ENCODE results near the gene PHACTR3.

The PHACTR3 gene

DNA sequence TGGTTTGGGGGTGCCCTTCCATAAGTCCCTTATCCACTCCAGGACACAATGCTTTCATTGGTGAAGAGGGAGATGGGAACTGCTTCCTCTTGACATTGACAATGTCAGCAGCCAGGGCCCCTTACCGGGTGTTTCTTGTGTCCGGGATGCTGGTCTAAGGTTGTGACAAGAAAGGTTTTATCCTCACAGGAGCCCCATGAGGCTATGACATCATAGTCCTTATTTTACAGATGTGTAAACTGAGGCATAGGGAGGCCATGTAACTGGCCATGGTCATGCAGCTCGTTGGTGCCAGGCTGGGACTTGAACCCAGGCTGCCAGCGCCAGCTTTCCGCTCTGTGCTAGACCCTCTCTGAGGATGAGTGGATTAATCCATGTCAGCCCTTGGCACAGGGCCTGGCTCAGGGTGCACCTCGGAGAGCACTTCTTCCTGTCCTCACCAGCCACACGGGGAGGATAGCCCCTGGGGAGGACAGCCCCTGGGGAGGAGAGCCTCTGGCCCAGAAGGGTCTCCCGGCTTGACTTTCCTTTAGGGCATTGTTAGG lies 171.8 kb downstream of the PHACTR3 start:
- DNase-seq (ENCODE audit: low read depth, low spot score), result no peak

DNA sequence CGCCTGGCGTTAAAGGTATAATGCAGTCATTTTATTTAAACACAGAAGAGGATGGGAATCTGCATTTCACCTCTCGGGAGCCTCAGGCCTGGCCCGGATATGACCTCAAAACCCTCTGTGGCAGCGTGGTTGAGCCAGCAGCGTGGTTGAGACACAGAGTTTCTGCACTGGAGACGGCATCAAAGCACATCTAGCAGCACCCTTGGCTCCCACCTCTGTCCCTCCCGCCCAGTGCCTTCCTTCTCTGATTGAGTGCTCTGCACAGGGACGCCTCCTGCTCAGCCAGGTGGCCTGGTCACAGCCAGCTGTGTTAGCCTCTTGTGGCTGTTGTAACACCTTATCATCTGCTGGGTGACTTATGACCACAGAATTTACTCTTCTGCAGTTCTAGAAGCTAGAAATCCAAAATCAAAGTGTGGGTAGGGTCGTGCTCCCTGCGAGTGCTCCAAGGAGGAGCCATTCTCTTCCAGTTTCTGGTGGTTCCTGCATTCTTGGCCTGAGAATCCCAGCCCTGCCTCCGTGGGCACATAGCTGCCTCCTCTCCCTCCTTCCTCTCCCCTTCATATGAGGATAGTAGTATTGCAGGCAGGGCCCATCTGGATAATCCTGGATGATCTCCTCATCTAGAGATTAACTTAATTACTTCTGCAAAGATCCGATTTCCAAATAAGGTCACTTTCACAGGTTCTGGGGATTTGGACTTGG lies 172.4 kb downstream of the PHACTR3 start:
- no peak for DNase-seq (ENCODE audit: low read depth, low spot score)

DNA sequence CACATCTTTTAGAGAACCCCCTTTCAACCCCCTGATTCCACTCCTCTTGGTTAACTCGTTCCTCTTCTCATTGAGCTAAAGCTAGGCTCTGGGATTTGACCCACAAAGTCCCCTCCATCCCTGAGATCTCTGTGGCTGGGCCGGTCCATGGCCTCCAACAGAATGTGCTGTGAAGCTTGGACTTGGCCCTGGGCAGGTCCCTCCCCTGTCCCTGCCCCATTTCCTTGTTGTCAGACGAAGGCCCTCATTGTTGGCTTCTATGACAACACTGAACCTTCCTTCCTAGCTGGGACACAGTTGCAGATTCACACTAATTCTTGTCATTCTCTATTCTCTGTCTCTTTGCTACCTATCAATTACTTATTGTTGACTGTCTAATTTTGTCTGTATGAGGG lies 173.0 kb downstream of the PHACTR3 start:
- no peak for DNase-seq (ENCODE audit: low read depth, low spot score)

DNA sequence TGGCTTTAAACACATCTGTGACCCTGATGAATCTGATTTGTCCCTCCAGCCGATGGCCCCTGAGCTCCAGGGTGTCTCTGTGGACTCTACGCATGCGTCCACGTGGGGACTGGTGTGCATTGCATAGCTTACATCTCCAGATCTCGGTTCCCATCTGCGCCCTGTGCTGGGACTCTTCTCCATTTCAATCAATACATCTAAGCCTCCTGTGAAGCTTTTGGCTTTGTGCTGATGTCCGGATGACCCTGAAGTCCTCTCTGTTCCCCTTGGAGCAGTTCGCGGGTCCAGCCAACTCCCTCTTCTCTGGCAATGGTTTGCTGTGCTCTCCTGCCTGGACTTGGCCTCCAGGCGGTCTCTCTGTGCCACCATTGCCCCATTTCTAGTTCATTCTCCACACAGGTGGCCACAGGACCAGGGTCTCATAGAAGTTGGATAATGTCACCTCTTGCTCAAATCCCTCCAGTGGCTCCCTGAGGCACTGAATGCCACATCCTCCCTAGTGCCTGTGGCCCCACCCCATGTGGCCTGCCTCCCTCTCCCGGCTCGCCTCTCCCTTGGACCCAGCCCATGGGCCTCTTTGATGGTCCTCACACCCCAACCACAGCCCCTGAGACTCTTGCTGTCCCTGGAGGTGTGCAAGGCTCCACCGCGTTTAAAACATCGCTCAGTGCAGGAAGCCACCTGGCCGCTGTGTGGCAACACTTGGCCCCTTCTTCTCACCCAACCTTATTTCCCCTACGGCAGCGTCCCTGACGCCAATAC lies 173.7 kb downstream of the PHACTR3 start:
- no peak for DNase-seq (ENCODE audit: low read depth, low spot score)

DNA sequence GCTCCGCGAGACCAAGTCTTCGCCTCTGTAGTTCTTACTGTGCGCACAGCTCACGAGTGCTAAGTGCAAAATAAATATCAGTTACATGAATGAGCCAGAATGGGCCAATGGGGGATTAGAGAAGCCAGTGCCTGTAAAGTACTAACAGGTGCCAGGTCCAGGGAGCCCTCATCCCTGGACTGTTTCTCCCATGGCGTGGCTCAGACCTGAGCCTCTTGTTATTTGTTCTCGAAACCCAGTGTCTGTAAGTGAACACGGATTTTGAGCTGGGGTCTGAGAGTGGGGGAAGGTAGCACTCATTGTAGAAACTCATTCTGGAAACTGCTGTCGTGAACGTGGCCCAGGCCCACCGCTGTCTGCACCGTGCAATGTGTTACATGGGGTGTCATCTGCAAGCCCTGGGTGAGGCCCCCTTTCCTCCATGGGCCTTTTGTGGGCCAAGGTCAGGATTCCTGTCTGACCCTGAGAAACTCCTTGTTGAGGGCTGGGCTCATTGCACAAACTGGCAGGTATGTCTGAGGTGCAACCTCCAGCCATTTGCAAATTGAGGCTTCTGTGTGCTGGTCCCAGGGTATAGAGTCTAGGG lies 174.4 kb downstream of the PHACTR3 start:
- DNase-seq (ENCODE audit: low read depth, low spot score), result no peak

DNA sequence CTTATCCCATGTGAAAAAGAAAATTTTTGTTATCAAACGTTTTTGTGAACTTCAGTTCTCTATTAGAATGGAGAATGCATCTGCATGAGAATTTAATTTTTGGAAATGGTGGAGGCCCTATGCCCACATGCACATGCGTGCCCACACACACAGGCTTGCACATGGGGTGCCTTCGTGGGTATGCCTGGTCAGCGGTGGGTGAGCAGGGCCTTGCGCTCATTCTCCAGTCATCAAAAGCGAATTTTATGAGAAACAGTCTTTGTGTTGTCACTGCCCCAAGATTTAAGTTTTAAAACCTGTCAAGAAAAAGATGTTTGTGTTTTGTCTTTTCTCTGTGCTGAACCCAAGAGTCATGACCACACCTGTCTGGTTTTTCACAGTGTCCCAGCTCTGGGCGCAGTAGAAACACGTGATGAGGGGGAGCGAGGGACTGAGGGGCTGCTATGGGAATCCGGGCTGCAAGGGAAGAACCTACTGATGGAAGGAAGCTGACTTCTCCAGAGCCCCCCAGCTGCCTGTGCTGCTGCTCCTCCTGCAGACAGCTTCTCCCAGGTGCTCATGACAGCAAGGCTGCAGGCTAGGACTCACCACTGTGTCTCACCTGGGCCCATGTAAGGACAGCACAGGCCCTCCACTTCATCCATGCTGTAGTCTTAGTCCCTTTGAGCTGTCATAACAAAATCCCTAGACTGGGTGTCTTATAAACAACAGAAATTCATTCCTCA lies 175.5 kb downstream of the PHACTR3 start:
- DNase-seq (ENCODE audit: low read depth, low spot score), result no peak

DNA sequence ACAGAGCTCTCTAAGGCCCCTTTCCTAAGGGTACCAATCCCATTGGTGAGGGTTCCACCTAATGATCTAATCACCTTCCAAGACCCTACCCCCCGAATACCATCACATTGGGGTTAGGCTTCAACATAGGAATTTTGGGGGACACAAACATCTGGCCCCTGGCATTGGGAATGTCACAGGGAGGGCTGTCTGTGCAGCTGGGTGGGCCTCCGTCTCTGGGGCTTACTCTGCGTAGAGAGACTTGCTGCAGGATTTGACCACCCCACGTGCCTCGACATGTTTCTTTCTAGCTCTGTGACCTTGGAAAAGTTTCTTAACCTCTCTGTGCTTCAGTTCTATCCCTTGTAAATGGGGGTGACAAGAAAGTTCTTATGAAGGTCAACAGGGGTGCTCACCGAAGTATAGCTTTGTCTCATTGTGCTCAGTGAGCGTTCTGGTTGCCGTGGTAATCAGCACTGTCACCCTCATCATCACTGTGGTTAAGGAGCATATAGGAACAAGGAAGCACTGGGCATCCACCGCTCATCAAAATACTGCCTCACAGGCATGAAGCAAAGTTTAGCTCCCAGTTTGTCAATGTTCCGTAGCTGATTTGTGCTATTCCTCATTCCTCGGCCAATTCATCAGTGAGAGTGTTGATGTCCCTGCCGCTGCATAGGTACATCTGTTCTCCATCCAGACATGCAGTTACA lies 176.3 kb downstream of the PHACTR3 start:
- DNase-seq (ENCODE audit: low read depth, low spot score), result no peak

DNA sequence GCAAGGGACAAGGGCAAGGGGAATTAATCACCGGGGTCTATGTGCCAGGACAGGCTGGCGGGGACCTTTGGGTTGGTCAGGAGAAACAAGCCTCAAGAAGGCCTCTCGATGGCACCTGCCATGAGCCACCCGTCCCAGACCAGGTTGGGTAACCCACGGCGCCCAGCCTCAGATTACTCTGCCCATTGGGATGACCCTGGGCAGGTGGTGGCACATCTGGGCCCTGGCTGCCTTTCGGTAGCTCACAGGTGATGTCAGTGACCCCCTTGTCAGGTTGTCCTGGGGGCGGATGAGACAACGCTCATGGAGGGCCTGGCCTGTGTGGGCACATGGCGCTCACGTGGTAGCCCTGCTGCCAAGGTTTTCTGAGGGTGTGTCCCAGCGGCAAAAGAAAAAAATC lies 176.9 kb downstream of the PHACTR3 start:
- no peak for DNase-seq (ENCODE audit: low read depth, low spot score)

DNA sequence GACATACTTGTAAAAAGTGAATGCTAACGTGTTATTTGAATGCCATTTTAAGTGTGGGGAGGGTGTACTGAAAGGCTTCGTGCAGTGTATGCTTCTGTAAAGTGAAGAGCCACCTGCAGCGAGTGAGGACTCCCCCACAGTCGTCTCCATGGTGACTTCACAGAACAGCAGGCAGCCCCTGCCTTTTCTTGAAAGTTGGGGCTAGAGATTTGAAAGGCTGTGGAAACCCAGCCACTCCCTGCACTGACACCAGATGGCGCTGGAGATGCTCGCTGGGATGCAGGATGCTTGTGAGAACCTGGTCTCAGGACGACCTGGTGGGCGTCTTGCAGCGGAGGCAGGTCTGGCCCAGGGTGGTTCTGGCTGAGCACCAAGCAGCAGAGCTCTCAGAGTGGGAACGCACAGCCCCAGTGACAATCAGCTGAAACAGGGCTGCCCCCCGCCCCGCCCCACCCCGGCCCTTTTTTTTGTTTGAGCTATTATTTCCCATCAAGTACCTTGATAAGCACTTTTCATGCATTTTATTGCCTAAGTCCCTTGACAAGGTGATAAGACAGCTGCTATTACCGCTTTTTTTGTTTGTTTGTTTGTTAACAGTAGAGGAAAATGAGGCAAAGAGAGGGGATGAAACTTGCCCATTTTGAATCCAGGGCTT lies 178.8 kb downstream of the PHACTR3 start:
- DNase-seq (ENCODE audit: low read depth, low spot score), result peak; percentile 54

DNA sequence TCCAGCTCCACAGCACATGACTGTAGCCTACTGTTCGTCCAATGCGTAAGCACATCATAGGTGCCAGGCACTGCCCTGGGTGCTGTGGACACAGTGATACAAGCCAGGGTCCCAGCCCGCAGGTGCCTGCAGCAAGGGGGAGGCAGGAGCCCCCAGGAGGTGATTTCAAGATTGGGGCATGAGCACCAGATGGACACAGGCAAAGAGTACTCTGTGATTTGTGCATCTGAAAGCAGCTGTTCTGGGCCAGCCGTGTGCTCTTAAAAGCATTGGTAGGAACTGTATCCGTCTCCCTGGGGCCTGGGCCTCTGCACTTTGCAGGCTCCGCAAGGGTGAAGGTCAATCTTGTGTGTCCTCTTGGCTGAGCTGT lies 179.3 kb downstream of the PHACTR3 start:
- DNase-seq (ENCODE audit: low read depth, low spot score), result no peak

DNA sequence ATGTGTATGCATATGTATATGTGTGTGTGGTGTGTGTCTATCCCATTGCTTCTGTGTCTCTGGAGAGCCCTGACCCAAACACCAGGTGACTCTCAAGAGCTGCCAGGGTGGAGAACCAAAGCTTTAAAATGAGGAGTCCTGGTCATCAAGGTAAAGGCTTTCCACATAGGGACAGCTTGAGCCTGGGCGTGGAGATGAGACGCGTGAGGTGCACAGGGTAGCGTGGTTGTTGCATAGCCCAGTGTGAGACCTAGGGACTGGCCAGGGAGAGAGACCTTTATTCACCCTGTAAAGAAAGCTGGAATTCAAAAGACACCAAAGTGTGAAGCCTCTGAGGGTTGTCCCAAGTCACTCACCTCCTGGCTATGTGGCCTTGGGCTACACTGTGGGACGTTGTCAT lies 180.0 kb downstream of the PHACTR3 start:
- DNase-seq (ENCODE audit: low read depth, low spot score), result no peak

DNA sequence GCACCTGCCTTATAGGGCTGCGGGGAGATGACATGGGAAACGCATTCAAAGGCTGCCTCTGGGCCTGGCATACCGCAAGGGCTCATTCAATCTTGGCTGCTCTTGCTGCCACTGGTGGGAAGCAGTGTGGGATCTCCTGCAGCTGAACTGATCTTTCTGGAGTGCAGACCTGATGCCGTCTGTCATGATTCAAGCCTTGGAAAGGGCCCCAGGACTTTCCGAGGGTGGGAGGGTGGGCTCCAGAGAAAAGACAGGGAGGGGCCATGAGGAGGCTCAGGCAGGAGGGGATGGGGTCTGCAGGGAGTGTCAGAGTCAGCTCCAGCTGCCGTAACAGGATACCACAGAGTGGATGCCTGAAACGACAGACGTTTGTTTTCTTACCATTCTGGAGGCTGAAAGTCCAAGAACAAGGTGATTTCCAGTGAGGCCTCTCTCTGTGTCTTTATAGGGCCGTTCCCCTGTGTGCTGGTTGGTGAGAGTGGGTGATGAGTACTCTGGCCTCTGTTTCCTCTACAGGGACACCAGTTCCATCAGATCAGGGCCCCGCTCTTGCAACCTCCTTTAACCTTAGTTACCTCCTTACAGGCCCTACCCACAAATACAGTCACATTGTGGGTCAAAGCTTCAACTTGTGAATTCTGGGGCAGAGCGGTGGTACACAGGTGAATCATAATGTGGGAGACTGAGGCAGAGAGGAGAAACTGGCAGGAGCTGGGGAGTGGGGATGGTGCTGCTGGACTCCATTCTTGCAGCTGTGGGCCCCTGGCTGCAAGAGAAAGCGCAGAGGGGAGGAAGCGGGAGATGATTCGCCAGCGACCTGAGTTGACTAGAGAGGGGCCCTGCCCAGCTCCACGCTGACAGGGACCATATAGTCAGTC lies 180.7 kb downstream of the PHACTR3 start:
- DNase-seq (ENCODE audit: low read depth, low spot score), result no peak

DNA sequence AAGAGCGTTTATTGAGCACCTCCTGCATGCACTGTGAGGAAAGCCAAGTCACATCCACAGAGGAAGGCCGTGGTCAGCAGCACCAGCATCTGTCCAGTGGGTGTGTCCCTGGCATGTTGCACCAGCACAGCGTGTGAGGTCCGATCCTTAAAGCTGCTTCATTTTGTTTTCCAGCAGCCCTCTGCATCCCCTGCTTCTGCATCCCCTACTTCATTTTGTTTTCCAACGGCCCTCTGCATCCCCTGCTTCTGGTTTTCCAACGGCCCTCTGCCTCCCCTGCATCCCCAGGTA lies 181.3 kb downstream of the PHACTR3 start:
- no peak for DNase-seq (ENCODE audit: low read depth, low spot score)

DNA sequence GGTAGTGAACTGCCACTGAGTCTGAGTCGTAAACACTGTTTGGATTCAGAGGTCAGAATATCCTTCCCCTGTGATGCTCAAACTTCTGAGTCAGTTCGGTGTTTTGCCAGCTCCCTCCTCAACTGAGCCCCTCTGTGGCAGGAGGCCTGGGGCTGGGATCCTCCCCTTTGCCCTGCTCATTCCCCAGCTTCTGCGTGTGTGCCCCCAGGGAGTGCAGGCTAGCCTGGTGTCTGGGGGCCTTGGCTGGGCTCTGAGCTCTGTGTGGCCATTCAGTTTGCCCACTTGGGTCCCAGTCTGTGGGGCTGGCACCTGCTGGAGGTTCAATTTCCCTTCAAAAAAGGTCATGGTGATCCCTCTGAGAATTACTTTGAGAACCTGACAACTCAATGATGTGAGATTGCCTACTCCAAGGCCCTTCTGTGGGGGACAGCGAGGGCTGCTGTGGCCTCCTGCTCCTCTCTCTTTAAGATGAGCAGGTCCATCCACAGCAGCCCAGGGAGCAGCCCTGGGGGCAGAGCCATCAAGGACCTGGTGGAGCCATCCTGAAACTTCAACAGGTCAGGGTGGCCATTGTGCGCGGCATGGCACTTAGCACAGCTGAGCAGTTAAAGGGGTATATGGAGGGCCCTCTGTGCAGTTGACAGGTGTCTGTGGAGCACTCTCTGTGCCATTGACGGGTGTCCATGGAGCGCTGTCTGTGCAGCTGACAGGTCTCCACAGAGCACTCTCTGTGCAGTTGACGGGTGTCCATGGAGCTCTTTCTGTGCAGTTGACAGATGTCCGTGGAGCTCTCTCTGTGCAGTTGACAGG lies 181.9 kb downstream of the PHACTR3 start:
- no peak for DNase-seq (ENCODE audit: low read depth, low spot score)

DNA sequence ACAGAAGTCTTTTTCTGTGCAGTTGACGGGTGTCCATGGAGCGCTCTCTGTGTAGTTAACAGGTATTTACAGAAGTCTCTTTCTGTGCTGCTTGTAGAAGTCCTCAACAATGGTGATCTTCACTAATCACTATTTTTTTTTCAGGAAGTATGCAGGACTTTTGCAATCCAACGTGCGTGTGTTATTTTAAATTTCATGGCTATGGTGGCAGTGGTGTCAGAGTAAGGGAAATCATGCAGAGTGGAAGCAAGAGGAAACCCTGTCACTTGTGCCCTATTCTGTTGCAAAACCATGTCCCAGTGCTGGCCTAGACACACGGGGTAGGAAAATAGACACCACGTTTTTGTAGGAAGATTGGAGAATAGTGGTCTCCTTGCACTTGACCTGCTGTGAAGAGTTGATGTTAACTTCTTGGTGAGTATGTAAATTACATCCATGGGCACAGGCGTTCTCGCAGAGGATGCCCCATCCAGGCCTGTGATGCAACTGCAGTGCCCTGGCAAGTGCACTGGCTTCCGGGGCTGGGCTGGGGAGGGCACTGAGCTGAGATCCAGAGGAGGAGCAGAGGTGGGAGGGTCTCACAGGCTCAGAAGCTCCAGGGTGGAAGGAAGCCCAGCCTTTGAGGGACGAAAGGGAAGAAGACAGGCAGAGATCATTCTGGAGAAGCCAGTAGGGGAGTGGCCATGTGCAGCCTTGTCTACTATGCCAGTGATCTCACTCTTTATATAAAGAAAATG lies 182.6 kb downstream of the PHACTR3 start:
- DNase-seq (ENCODE audit: low read depth, low spot score), result no peak

DNA sequence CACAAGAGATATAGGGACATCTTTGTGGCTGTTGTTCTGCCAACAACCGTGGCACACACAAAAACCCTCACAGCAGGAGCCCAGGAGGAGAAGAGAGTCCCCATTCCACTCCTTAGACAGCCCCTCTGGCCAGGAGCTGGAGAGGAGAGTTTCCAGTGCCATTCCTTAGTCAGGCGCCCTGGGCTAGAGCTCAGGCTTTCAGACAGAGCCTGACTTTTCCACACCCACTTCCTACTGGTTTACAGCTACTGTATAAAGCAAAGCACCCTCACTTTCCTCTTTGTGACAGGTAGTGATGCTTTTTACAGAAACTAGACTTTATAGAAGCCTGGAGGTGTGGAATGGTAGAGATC lies 183.2 kb downstream of the PHACTR3 start:
- DNase-seq (ENCODE audit: low read depth, low spot score), result no peak

DNA sequence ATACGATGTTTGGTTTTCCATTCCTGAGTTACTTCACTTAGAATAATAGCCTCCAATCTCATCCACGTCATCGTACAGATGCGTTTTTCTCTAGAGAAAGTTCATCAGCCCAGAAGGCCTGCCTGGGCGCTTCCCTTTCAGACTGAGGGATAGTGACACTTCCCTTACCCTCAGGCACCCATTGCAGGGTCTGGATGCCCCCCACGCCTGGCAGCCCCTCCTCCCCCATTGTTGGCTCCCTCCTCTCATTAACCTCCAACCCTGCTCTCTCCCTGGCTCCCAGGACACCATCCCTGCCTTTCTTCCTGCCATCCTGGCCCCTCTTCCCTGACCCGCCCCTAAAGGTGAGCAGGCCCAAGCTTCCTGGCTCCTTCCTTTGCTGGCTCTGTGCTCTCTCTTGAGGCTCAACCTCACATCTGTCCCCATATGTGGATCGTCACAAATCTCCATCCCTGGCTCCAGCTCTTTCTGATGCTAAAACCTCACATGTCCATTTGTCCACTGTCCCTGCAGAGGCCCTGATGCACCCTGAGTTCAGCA lies 183.9 kb downstream of the PHACTR3 start:
- DNase-seq (ENCODE audit: low read depth, low spot score), result no peak

DNA sequence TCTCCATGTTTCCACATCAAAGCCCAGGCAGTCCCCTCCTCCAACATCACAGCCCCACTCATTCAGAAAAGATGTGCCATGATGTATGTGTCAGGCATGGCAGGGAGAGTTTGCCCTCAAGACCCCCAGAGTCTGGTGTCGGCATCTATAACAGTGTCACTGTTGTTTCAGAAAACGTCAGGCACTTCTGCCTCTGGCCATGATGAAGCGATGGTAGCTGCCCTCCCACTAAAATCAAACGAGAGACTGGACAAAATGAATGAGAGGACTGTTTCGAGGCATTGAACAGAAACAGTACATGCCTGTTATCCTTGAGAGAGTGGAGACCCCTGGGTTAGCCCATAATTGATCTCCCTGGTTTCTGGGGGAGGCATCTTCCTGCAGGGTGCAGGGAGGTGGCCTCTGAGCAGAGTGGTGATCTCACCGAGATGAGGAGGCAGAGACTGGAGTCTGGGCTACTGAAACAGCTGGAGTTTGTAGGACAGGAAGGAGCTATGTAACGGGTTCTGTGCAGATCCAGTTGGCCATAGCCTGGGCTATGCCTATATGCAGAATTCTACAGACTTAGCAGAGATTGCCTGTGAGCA lies 184.6 kb downstream of the PHACTR3 start:
- no peak for DNase-seq (ENCODE audit: low read depth, low spot score)
